ENCODE data around the gene SFSWAP.
"Not testable (repeated sequence)": the region's sequence is repeated elsewhere in the genome, so short reads cannot be mapped to it uniquely, and the experiment has no call there.

SFSWAP gene

GRCh38 chr12:131710464-131711457 is at the start of gene SFSWAP:
Gene SFSWAP, plus strand, starts transcription at chr12:131711090. Its CDS starts 140 bp downstream, at chr12:131711230.
- DNase-seq: peak; percentile 78

GRCh38 chr12:131661170-131661985 is 49.5 kb upstream of the SFSWAP start:
- DNase-seq: not testable (repeated sequence)

DNA sequence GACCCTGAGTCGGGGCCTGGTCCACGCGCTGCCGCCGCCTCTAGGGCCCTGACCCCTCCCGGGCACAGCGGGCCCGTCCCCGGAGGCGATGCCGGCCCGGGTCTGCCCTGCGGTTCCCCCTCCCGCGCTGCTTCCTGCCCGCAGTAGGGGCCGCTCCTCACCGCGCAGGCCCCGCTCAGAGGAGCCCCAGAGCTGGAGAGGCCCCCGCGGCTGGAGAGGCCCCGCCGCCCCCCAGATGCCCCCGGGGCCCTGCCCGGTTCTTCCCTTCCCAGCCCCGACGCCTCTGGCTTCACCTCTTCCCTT is 49.0 kb upstream of the SFSWAP start:
- not testable (repeated sequence) for DNase-seq

DNA sequence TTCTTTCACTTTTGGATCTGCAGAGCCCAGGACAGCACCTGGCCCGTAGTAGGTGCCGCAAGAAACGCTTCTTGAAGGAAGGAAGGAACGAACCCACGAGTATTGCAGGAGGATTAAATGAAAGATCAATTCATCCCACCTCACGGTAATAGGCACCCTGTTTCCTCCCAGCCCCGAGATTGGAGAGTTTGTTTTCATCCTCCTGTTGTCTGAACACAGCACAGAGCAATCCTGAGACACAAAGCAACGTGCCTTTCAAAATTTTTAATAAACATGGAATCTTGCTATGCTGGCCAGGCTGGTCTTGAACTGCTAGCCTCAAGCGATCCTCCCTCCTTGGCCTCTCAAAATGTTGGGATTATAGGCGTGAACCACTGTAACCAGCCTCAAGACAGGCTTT is 48.5 kb upstream of the SFSWAP start:
- not testable (repeated sequence) for DNase-seq

- not testable (repeated sequence) for DNase-seq
Measured at GRCh38 chr12:131665666-131666065, 45.2 kb upstream of the SFSWAP start.

- DNase-seq: not testable (repeated sequence)
Measured at GRCh38 chr12:131666486-131666885, 44.4 kb upstream of the SFSWAP start.

GRCh38 chr12:131666978-131667601 is 43.8 kb upstream of the SFSWAP start:
- DNase-seq: not testable (repeated sequence)

GRCh38 chr12:131671276-131671675 is 39.6 kb upstream of the SFSWAP start:
- no peak for DNase-seq

DNA sequence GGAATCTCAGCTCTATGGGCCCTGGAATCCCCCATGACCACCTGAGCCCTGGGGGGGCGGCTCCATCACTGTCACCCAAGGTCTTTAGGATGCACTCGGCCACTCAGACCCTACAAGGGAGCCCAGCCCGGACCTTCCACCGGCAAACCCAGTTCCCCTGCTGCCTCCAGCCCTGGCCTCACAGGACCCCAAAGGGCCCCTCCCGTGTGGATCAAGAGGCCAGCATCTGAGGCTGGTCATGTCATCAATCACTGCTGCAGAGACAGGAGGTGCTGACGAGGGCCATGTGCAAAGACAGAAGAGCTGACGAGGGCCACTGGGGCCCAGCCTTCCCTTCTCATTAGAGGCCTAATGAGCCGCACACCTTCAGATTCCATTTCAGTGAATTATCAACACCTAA is 39.0 kb upstream of the SFSWAP start:
- DNase-seq: no peak

DNA sequence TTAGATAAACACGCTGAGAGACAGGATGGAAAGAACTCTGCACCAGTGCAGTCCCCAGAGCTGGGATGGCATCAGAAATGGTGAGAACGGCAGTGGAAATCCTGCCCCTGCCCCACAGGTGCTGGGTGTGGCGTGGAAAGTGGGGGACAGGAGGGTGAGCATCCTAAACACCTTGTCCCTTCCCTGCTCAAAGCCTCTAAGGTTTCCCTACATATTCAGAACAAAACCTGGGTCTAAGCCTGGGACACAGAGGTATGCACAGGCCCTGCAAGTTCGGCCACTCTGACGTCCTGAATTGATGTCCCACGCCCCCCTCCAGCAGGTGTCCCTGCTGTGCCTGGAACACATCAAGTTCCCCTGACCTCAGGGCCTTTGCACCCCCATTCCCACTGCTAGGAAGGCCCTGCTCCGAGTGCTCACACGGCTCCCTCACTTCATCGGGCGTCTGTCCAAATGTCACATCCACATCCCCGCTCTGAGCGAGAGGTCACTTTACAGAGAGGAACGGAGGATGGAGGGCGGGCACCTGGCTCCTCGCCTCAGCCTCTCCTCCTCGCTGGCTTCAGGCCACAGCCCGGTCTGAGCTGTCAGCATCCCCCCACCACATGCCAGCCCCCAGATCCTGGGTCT is 38.5 kb upstream of the SFSWAP start:
- no peak for DNase-seq

DNA sequence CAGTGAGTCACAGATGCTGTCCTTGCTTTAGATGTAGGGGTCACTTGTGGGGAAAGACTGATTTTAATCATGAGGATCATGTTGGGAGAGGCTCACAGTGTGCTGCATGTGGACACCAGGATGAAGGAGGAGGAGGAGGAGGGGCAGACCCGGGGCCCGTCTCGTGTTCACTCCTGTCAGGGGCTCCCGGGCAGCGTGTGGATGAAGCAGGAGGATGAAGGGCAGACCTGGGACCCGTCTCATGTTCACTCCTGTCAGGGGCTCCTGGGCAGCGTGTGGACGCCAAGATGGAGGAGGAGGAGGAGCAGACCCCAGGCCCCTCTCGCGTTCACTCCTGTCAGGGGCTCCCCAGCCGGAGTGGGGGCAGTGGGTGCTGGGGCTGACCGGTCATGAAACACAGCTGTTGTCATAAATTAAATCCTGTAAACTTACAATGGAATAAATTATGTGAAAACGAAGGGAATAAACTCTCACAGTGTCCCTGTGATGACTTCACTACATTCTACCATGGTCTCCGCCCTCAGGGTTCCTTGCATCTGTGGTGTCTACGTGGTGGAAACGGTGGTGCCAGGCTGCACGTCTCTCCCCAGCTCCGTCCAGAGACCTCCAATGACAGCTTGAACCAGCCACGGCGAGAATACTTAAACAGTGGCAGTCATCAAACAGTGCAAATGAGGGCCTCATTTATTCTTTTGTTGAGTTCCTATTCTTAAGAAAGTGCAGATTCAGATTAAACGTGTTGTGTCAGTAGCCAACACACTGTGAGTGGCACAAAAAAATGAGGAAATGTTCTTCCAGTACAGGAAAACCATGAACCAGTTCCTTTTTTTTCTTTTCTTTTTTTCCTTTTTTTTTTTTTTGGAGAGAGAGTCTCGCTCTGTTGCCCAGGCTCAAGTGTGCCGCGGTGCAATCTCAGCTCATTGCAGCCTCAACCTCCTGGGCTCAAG is 37.7 kb upstream of the SFSWAP start:
- no peak for DNase-seq

DNA sequence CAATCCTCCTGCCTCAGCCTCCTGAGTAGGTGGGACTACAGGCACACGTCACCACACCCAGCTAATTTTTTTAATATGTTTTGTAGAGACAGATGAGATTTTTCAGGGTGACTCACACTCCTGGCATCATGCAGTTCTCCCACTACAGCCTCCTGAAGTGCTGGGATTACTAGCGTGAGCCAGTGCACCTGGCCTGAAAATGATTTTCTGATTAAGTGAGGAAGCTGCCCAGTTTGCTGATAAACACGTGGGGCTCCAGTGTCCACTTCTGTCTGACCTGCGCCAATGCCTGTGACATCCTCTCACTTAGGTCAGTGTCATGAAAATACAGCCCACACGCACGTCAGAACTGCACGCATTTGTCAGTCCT is 37.0 kb upstream of the SFSWAP start:
- no peak for DNase-seq

- DNase-seq: no peak
Measured at GRCh38 chr12:131674373-131674772, 36.5 kb upstream of the SFSWAP start.

- no peak for DNase-seq
Measured at GRCh38 chr12:131675126-131676080, 35.5 kb upstream of the SFSWAP start.

DNA sequence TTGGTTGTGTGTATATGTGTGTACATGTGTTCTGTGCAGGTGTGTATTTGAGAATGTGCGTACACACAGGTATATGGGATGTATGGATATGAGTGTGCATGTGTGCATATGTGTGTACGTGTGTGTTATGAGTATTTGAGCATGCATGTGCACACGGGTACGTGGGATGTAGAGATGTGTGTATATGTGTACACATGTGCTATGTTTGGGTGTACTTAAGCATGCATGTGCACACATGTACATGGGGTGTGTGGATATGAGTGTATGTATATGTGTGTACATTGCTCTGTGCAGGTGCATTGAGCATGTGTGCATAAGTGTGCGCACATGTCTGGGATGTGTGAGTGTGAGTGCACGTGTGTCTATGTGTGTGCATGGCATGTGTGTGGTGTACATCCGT is 34.3 kb upstream of the SFSWAP start:
- no peak for DNase-seq

GRCh38 chr12:131677067-131677466 is 33.8 kb upstream of the SFSWAP start:
- DNase-seq: not testable (repeated sequence)

DNA sequence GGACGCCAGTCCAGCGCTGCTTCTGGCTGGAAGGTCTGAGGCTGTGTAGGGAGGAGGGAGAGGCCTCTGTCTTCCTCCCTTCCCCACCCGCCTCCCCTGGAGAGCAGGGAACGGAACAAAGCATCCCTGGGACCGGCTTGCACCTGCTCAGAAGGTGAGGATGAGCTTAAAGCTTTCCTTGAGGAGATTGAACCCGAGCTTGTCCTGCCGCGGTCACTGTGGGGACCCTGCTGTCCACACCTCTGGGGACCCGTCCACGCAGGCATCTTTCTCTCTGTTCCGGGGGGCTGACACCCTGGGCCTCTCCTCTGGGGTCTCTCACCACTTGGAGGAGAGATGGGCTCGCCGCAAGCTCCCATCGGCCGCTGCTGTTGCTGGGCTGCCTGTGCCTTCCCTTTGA is 33.2 kb upstream of the SFSWAP start:
- no peak for DNase-seq

DNA sequence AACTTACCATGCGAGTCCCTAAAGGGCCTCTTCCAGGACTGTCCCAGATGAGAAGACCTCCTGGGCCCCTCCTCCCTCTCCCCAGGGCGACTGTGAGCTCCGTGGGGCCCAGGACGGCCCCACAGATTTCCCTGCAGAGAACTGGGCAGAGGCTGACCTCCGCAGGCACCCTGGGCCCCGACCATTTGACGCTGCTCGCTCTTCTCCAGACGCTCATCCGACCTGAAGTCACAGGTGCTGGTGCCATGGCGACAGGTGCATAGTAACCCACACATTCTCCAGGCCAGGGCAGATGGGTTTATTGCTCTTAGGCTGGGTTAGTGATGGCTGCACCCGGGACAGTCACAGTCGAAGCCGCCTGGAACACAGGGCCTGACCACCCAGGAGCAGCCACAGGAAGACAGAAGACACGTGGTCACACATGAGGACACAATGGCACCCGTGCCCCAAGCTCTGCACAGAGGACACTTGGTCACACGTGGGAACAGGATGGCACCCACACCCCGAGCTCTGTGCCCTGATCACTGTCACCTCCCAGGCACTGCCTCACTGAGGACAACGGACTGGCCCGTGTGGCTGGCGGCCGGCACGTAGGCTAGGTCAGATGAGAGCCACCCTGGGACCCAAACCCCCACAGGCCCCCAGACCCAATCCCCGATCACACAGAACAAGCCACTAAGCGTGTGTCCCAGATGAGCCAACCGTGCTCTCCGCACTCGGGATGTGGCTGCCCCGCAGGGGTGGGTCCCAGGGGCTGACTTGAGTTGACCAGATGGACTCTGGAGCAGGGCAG is 32.3 kb upstream of the SFSWAP start:
- not testable (repeated sequence) for DNase-seq

- not testable (repeated sequence) for DNase-seq
Measured at GRCh38 chr12:131679186-131679585, 31.7 kb upstream of the SFSWAP start.

DNA sequence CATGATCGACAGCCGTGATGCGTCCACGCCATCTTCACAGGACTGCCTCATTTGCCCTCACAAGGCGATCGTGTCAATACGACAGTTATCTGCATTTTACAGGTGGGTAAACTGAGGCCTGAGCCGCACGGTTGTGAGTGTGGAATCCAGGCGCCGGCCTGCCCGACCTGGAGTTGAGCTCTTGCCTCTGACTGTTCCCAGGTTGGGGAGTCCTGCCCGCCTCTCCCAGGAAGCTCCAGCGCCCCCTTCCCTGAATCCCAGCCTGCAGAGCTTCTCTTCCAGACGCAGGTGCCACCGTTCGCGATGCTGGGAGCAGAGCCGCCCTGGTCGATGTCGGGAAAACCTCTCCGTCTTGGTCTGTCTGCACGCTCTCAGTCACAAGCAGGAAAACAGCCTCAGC is 31.1 kb upstream of the SFSWAP start:
- not testable (repeated sequence) for DNase-seq

All from NCI-H345 (cell line).